ENCODE measurements around the gene C16orf92. TPM values are rescaled to one million over a fixed set of nuclear protein-coding genes. Genes with fewer than 3 reads are reported as not detected.

The C16orf92 gene
- total RNA-seq, 1 experiment from 2014 or later: not detected

- Mint-ChIP-seq H3K36me3 (ENCODE audit: insufficient read depth, unreplicated experiment) (no peaks in the 10 kb centered on the region), H3K4me3 (ENCODE audit: unreplicated experiment) (no peak overlapping the region), H3K27ac (ENCODE audit: low read depth, unreplicated experiment) (no peak overlapping the region), H3K9me3 (ENCODE audit: unreplicated experiment) (no peaks in the 10 kb centered on the region), H3K4me1 (ENCODE audit: insufficient read depth, unreplicated experiment) (no peaks in the 10 kb centered on the region), H3K27me3 (ENCODE audit: insufficient read depth, unreplicated experiment) (peaks cover 26% of the 10 kb centered on the region)
- intact Hi-C loops (cut with micrococcal nuclease): no loop called here
- no peak for TF ChIP-seq CTCF (IDR thresholded peaks at IDR 0.05; ENCODE audit: unreplicated experiment)
- ChIA-PET POLR2A (interaction anchor here (0.7 to 1.1 kb wide), 2 partner anchors 34 to 64 kb away, joined by 3 to 4 read pairs; partner anchors contain the start of gene TAOK2), CTCF (interaction anchor here (0.6 kb wide), 1 partner anchor 15 kb away, joined by 4 read pairs; no protein-coding TSS in a partner anchor)
- BruUV-seq (replicated peaks): no TSS peak
- no peak for DNase-seq (ENCODE audit: unreplicated experiment)
These were observed 15.6 kb upstream of the C16orf92 start for GRCh38 chr16:30007378-30007895.

- ChIA-PET CTCF (interaction anchor here (0.5 kb wide), 1 partner anchor 23 kb away, joined by 3 read pairs; no protein-coding TSS in a partner anchor), POLR2A (no interaction called here)
- no TSS peak for BruUV-seq (replicated peaks)
- Mint-ChIP-seq H3K27me3 (ENCODE audit: insufficient read depth, unreplicated experiment) (peaks cover 27% of the 10 kb centered on the region), H3K9me3 (ENCODE audit: unreplicated experiment) (no peaks in the 10 kb centered on the region), H3K4me3 (ENCODE audit: unreplicated experiment) (no peak overlapping the region), H3K4me1 (ENCODE audit: insufficient read depth, unreplicated experiment) (no peaks in the 10 kb centered on the region), H3K36me3 (ENCODE audit: insufficient read depth, unreplicated experiment) (no peaks in the 10 kb centered on the region), H3K27ac (ENCODE audit: low read depth, unreplicated experiment) (no peak overlapping the region)
- no peak for DNase-seq (ENCODE audit: unreplicated experiment)
- intact Hi-C loops (cut with micrococcal nuclease): no loop called here
- no peak for TF ChIP-seq CTCF (IDR thresholded peaks at IDR 0.05; ENCODE audit: unreplicated experiment)
These were observed 13.7 kb upstream of the C16orf92 start for GRCh38 chr16:30009085-30009862.

GRCh38 chr16:30009990-30010843 is 12.8 kb upstream of the C16orf92 start:
- POLR2A ChIA-PET: no interaction called here

More at GRCh38 chr16:30009990-30010843, 12.8 kb upstream of the C16orf92 start:
- no peak overlapping the region for H3K27ac Mint-ChIP-seq (ENCODE audit: low read depth, unreplicated experiment)
- CTCF ChIA-PET: no interaction called here
- no TSS peak for BruUV-seq (replicated peaks)
- no peaks in the 10 kb centered on the region for H3K36me3 Mint-ChIP-seq (ENCODE audit: insufficient read depth, unreplicated experiment)
- DNase-seq (ENCODE audit: unreplicated experiment): no peak
- no peak overlapping the region for H3K4me3 Mint-ChIP-seq (ENCODE audit: unreplicated experiment)
- peaks cover 27% of the 10 kb centered on the region for H3K27me3 Mint-ChIP-seq (ENCODE audit: insufficient read depth, unreplicated experiment)
- intact Hi-C loops (cut with micrococcal nuclease): no loop called here
- H3K9me3 Mint-ChIP-seq (ENCODE audit: unreplicated experiment): no peaks in the 10 kb centered on the region
- TF ChIP-seq CTCF (IDR thresholded peaks at IDR 0.05; ENCODE audit: unreplicated experiment): no peak
- no peaks in the 10 kb centered on the region for H3K4me1 Mint-ChIP-seq (ENCODE audit: insufficient read depth, unreplicated experiment)
